ENCODE data around the gene TMOD2.

The TMOD2 gene

DNA sequence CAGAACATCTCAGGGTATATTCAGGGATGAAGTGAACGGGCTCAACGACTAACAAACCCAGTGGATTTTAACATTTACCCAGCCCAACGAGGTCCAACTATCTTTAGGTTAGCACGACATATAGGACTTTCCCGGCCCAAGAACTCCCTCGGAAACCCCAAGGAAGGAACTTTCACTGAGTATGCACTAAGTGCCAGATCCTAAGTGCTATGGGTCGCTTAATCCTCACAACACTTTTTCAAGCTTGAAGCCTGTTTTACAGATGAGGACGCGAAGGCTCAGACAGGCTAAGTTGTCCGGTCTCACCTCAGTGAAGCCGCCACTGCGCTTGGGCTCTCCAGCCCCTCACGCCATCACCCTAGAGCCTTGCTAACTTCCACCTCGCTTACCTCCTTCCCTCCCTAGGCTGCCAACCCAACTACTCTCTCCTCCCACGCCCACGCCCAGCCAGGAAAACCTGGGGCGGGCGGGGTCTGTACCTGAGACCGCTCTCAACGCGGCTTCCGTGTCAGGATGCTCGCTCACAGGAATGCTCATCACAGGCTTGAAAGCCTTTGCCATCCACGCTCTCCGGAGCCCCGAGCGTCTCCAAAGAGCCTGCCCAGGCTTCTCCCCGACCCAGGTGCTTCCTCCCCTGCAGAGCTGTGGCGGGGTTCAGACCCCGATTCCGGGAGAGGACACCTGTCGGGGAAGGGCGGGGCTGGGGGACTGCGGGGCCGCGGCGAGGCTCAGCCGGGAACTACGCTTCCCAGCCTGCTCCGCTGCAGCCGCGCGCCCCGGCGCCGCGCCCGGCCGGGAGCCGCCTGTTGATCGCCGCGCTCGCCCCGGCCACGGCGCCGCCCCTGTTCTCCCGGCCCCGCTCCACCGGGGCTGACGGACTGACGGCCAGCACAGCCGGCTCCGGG is at the start of gene TMOD2:
Gene TMOD2, plus strand, starts transcription at position 806 of the 905 bp plus-strand sequence. CDS start 14,845 bp downstream, outside the sequence.
- DNase-seq (ENCODE audit: low spot score) = peak; percentile 37

DNA sequence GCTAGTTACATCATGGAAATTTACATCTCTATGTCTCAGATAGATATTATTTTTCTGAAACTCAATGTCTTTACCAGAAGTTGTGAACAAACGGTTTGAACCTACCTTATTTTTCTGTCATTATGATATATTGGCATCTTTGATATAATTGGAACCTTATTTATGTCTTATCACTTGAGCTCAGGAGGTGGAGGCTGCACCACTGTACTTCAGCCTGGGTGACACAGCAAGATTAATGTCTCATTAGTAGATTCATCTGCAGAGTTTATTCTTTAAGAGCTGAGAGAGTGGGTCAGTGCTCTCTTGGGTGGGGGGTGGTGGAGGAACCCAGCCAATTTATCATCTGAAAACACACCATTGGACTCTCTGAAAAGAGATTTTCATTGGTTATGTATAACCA is 48.7 kb upstream of the TMOD2 start:
- DNase-seq (ENCODE audit: low spot score) = no peak

DNA sequence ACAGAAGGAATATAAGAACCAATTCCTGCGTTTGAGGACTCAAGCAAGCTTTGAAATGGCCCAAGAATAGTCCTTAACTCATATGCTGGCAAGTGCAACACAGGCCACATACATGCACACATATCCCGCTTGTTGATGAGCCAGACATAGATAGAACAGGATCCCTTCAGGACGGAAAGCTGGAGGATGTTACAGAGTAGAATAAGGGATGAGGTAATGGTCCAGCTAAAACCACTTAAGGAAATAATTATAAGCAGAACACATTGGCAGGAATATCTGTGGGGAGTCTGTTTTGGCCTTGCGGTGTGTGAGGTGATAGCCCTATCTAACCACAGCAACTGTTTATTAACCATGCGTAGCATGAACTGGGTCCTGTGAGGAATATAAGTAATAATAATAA is 45.1 kb upstream of the TMOD2 start:
- no peak for DNase-seq (ENCODE audit: low spot score)

GRCh38 chr15:51706926-51707608 is 44.3 kb upstream of the TMOD2 start:
- DNase-seq (ENCODE audit: low spot score) = no peak

DNA sequence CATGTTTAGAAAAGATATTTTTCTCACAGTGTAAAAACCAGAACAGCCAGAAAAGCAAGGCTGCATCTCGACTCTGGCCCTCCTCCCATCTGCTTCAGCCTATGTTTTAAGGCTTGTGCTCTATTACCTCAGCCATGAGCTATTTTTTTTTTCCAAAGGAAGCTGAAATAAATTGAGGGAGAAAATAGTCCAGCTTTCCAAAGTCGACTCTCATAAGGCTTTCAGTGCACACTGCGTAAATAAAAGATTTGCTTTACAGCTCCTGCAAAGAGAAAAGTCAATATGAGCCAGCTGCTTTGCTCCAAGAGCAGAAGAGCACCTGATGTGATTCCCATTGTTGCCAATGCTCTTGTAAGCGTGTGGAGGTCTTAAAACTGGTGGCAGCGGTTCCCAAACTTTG is 43.4 kb upstream of the TMOD2 start:
- DNase-seq (ENCODE audit: low spot score) = no peak

- no peak for DNase-seq (ENCODE audit: low spot score)
Measured at GRCh38 chr15:51709031-51709430, 42.4 kb upstream of the TMOD2 start.

DNA sequence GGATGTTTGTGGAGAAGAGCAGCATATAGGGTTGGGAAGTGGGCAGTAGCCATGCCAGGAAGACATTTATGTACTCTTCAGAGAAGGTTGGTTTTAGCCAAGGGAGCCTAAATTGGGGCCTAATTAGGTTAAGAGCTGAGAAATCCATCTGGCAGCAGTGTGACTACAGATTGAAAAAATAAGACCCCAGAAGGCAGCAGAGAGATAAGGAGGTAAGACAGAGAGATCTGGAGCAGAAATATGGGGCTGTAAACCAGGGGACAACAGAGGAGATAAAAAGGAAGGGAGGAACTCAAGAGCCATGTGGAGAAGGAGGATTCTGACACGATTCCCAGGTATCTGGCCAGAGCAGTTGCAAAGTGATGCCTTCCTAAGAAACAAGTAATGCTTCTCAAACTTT is 37.2 kb upstream of the TMOD2 start:
- DNase-seq (ENCODE audit: low spot score) = no peak

DNA sequence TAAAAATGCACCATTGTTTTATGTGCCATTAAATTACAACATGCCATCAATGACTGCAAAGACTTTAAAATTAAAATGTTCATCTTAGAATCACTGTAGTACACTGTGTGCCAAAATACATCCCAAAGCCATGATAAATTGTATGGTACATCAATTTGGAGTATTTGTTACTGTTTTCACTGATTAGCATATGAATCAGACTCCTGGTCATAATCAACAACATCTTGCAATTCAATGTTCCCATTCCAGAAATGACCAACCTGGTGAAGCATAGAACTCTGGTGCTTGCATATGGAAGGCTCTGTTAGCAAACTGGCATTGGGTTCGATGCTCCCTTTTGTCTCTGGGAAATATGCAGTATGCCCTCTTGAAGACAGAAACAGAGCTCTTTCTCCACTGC is 36.5 kb upstream of the TMOD2 start:
- no peak for DNase-seq (ENCODE audit: low spot score)

- DNase-seq (ENCODE audit: low spot score) = no peak
Measured at GRCh38 chr15:51718219-51718618, 33.2 kb upstream of the TMOD2 start.

- no peak for DNase-seq (ENCODE audit: low spot score)
Measured at GRCh38 chr15:51718746-51719145, 32.7 kb upstream of the TMOD2 start.

- no peak for DNase-seq (ENCODE audit: low spot score)
Measured at GRCh38 chr15:51720201-51720995, 31.0 kb upstream of the TMOD2 start.

- no peak for DNase-seq (ENCODE audit: low spot score)
Measured at GRCh38 chr15:51721199-51721960, 30.0 kb upstream of the TMOD2 start.

DNA sequence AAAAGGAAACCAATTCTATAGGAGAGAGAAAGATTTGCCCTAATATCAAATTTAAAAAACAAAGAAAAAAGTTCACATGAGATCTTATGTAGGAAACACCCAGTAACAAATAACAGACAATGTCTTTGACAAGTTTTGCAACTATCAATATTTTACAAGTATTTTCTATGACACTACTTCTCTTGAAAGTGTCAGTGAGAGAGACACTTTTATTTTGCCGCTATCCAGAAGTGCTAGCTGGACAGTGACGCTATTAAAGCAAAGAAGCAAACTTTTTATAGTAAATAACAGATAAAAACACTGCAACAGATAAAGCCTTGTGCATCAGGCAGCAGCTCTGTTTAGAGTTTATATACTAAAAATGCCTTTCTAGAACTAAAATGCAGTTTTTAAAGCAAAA is 27.2 kb upstream of the TMOD2 start:
- no peak for DNase-seq (ENCODE audit: low spot score)

DNA sequence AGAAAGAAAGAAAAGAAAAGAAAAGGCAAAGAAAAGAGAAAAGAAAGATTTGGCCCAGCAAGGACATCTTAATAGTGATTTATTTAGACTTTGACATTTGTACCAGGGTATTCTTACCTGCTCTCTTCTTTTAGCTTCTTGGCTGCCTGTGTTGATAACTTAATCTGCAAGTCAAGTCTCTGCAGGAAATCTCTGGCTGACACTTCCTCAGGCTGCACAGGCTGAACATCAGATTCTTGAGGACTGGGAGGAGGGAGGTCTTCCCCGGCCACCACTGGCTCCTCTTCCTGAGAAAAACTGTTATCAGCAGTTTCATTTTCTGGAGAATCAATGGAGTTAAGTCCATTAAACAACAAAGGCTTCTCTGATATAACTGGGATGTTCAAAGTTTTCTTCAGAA is 26.7 kb upstream of the TMOD2 start:
- no peak for DNase-seq (ENCODE audit: low spot score)

- DNase-seq (ENCODE audit: low spot score) = peak; percentile 86
Measured at GRCh38 chr15:51726302-51727073, 24.9 kb upstream of the TMOD2 start.

- DNase-seq (ENCODE audit: low spot score) = peak; percentile 38
Measured at GRCh38 chr15:51727141-51727897, 24.1 kb upstream of the TMOD2 start.

DNA sequence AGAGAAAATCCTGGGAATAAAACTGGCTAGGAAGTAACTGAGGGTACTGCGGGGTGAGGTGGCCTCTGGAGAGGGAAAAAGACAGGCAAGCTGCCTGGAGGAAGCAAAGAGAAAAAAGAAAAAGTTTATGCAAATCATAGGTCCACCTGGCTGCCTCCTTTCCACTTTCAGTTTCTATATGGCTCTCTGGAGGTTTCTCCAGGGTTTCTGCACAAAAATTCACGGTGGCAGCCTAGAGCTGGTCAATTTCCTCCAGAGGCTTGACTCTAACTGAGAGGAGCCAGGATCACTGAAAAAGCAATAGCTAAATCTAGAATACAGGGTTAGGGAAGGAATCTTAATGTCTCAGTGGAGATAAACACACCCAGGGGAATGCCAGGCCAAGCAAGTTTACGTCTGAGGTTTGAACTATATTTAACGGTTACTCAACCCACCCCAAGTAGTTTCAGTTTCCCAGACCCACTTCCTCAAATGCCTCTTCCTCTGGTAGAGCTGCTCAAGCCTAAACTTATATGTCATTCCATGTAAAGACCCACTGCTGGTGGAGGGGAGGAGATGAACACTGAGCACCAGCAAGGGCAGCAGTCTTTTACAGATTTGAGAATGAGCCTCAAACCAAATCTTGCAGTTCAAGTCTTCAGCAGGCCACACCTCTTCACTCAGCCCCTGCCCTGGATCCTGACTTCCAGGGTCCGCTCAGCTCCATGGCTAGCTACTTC is 19.7 kb upstream of the TMOD2 start:
- DNase-seq (ENCODE audit: low spot score) = peak; percentile 69

DNA sequence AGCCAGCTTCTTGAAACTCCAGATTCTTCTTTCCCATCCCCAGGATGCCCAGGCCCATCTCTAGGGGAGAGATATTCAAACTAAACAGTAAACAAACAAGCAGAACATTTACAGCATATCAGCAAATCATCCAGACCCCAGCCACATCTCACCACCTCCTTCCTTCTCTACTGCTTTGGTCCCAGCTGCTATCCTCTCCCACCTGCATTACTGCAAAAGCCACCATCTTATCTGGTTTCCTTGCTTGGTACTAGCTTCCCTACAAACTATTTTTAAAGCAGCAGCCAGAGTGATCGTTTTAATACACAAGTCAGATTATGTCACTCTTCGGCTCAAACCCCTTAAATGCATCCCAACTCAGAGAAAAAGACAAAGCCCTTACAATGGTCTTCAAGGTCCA is 18.8 kb upstream of the TMOD2 start:
- no peak for DNase-seq (ENCODE audit: low spot score)

DNA sequence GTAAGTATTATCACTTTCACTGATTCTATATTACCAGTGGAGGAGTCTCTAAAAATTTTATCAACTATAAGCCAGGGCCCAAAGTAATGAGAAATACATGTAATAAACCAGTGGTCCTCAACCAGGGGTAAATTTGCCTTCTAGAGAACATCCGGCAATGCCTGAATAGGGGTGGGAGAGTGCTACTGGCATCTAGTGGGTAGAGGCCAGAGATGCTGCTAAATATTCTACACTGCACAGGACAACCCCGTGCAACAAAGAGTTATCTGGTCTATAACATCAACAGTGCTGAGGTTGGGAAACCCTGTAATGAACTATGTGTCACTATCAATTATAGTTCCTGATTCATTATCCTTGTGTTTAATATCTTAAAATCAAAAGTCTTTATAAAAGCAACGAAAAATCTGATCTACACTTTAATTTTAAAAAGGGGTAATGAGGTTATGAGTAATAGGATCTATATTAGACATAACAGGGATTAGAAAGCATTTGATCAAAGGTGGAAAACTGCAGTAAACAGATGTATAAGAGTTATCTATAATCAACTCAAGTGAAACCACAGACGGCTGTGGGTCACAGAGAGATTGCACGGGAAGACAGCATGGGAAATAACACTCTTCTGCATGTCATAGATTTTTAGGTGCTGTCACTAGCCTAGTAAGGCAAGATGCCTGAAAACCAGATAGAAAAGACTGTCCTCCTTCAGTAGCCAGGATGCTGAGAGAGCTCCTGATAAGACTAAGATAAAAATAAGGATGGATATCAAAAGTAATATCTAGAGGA is 16.0 kb upstream of the TMOD2 start:
- no peak for DNase-seq (ENCODE audit: low spot score)

All from hepatic stellate cell (primary cell).